HG03520 (cell line): ENCODE results near the gene KRTAP4-5.
"Not testable (repeated sequence)": the region's sequence is repeated elsewhere in the genome, so short reads cannot be mapped to it uniquely, and the experiment has no call there.

ENCODE experiments used
- ATAC-seq: cut with Tn5 transposase; IDR thresholded peaks from one replicate; pipeline ENCODE4 v1.9.1; 2021; ENCODE audit warnings: mild to moderate bottlenecking, moderate library complexity; ENCODE audit not compliant: unreplicated experiment

Gene KRTAP4-5

DNA sequence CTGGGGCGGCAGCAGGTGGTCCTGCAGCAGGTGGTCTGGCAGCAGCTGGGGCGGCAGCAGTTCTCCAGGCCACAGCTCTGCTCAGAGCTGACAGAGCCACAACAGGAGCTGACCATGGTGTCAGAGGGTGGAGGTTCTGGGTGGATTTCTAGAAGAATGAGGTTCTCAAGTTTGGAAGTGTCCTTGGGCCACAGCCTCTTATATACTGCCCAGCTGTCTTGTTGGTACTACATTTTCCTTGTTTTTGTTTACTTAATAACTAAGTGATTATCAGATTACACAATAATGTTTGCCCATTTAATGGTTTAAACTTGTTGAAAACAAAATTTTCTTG lies at the start of gene KRTAP4-5:
Gene KRTAP4-5, minus strand, starts transcription at position 174 of the 334 bp plus-strand sequence. Its CDS starts 58 bp downstream, at position 116.
- no peak for ATAC-seq

- ATAC-seq, result no peak
Measured at GRCh38 chr17:41196068-41196467, 46.4 kb upstream of the KRTAP4-5 start.

DNA sequence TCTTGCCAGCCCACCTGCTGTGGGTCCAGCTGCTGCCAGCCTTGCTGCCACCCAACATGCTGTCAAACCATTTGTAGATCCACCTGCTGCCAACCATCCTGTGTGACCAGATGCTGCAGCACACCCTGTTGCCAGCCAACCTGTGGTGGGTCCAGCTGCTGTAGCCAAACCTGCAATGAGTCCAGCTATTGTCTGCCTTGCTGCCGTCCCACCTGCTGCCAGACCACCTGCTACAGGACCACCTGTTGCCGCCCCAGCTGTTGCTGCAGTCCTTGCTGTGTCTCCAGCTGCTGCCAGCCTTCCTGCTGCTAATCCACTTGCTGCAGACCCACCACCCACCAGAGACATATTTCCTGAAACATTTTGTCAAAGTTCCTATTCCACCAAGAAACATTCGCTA lies 40.7 kb upstream of the KRTAP4-5 start:
- no peak for ATAC-seq

GRCh38 chr17:41189837-41190318 lies 40.3 kb upstream of the KRTAP4-5 start, which contains the start of gene KRTAP9-1:
Gene KRTAP9-1, plus strand, starts transcription at chr17:41189887. Its CDS starts 0 bp downstream, at chr17:41189887.
- ATAC-seq, result not testable (repeated sequence)

GRCh38 chr17:41186872-41187271 lies 37.2 kb upstream of the KRTAP4-5 start:
- no peak for ATAC-seq

DNA sequence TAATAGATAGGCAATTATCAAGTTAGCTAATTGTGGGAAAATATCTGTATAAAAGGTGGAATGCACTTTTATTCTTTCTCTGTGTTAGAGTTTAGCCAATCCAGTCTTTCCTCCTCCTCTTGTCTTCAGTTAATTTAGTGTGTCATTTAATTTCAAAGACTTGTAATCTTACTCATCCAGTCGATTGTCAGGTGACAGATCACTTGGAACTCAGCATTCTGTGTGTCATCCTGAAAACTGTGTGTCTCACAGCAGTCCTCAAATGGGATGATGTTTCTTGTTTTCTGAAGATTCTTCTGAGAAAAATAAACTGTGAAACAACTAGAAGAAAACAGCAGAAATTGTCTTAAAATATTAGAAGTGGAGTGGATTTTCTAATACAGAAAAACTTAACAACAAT lies 35.4 kb upstream of the KRTAP4-5 start:
- ATAC-seq, result no peak

DNA sequence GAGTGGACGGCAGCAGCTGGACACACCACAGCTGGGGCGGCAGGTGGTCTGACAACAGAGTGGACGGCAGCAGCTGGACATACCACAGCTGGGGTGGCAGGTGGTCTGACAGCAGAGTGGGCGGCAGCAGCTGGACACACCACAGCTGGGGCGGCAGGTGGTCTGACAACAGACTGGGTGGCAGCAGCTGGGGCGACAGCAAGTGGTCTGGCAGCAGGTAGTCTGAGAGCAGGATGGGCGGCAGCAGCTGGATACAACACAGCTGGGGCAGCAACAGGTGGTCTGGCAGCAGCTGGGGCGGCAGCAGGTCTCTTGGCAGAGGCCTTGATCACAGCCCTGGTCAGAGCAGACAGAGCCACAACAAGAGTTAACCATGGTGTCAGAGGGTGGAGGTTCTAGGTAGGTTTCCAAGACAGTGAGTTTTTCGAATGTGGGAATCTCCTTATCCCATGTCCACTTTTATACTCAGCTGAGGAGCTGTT lies 34.9 kb upstream of the KRTAP4-5 start, which contains the start of gene KRTAP4-1:
Gene KRTAP4-1, minus strand, starts transcription at position 432 of the 482 bp plus-strand sequence. Its CDS starts 57 bp downstream, at position 375.
- ATAC-seq, result no peak

DNA sequence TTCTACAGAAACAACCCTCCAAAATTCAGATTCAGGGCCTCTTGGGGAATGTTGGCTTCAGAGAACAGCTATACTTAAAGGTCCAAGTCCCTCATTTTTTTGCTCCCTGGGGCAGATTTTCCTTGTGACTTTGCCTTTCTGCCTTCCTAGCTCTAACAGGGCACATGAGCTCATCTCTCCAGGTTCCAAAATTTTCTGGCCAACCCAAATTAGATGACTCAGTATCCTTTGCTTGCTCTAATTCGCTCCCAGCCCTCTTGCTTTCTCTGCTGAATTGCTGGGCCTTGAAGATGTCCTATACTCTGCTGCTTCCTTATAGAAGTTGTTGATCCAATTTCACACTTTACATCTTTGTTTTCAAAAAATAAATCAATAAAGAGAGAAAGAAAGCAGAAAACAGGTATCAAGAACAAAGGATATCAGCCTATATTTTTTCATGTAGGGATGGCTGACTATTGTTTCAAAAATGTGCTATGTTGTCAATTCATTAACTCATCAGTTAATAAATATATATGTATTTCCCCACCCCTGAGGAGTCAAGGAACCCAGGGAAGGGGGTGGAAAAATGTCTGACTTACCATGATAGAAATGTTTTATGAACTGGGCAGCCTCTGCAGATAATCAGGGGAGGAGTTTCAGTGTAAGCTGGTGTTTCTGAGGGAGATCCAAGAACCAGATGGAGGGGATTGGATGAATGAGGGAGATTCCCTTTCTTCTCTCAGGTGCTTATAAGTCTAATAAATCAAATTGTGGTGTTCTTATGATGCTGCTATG lies 29.4 kb upstream of the KRTAP4-5 start:
- ATAC-seq, result no peak

GRCh38 chr17:41178341-41178740 lies 28.7 kb upstream of the KRTAP4-5 start:
- ATAC-seq, result no peak

- ATAC-seq, result no peak
Measured at GRCh38 chr17:41177727-41178271, 28.2 kb upstream of the KRTAP4-5 start, which contains the start of gene KRTAP4-2. Gene KRTAP4-2, minus strand, starts transcription at chr17:41178221. Its CDS starts 57 bp downstream, at chr17:41178164.

- ATAC-seq, result no peak
Measured at GRCh38 chr17:41176744-41177387, 27.2 kb upstream of the KRTAP4-5 start.

- ATAC-seq, result no peak
Measured at GRCh38 chr17:41171886-41172285, 22.3 kb upstream of the KRTAP4-5 start.

DNA sequence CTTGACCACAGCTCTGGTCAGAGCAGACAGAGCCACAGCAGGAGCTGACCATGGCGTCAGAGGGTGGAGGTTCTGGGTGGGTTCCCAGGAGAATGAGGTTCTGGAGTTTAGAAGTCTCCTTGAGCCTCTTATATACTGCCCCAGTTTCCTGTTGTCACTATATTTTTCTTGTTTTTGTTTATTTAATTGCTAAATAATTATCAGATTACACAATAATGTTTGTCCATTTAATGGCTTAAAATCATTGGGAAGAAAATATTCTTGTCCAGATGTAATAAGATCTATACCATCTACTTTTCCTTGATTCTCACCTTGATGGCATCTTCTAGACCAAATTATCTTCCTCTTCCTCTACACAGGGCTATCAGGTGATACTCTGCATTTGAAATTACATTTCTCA lies 18.5 kb upstream of the KRTAP4-5 start, which contains the start of gene KRTAP4-3:
Gene KRTAP4-3, minus strand, starts transcription at position 101 of the 400 bp plus-strand sequence. Its CDS starts 49 bp downstream, at position 52.
- no peak for ATAC-seq

DNA sequence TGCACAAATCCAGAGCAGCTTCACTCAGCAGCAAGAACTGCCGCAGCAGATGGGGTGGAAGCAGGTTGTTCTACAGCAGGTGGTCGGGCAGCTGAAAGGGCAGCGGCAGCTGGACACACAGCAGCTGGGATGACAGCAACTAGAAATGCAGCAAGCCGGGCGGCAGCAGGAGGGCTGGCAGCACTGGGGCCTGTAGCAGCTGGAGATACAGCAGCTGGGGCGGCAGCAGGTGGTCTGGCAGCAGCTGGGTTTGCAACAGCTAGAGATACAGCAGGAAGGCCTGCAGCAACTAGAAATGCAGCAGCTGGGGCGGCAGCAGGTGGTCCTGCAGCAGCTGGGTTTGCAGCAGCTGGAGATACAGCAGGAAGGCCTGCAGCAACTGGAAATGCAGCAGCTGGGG lies 17.9 kb upstream of the KRTAP4-5 start:
- ATAC-seq, result no peak

DNA sequence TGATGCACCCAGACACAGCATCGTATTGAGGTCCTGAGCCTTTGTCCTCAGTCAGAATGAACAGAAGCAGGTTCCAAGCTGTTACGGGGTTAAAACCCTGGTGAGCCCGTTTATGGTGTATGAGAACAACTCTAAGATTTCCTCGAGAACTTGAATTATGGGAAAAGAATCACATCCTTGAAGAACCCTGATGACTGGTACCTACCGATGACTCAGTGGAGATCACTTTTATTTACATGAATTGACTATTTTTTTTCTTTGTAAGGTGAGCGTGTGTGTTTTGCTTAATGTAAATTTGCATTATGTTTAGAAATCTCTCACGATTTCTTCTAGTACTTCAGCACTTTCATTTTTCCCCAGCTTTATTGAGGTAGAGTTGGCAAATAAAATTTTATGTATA lies 14.2 kb upstream of the KRTAP4-5 start:
- no peak for ATAC-seq

- ATAC-seq, result no peak
Measured at GRCh38 chr17:41160648-41161047, 11.0 kb upstream of the KRTAP4-5 start, which contains the start of gene KRTAP4-4. Gene KRTAP4-4, minus strand, starts transcription at chr17:41160748. Its CDS starts 57 bp downstream, at chr17:41160691.

DNA sequence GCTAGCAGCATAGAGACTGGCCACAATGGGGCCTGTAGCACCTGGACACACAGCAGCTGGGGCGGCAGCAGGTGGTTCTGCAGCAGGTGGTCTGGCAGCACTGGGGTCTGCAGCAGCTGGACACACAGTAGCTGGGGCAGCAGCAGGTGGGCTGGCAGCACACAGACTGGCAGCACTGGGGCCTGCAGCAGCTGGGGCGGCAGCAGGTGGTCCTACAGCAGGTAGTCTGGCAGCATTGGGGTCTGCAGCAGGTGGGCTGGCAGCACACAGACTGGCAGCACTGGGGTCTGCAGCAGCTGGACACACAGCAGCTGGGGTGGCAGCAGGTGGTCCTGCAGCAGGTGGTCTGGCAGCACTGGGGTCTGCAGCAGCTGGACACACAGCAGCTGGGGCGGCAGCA lies 10.6 kb upstream of the KRTAP4-5 start:
- not testable (repeated sequence) for ATAC-seq

GRCh38 chr17:41153856-41154255 lies 4.2 kb upstream of the KRTAP4-5 start:
- no peak for ATAC-seq

- no peak for ATAC-seq
Measured at GRCh38 chr17:41151525-41151924, 1.9 kb upstream of the KRTAP4-5 start.

DNA sequence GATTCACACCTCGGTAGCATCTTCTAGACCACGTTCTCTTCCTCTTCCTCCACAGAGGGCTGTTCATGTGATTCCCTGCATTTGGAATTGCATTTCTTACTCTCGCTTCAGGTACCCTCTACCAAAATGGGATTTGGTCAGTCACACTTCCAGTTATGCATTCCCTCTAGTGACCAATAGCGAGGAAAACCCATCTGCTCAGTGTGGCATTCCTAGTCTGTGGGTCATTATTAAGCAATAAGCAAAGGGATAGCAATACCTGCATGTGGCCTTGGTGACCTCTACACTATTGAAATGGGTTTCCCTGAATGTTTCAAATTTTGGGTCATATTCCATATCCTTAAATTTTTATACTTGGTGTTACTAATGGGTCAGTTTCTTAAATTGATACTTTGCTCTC lies 401 bp upstream of the KRTAP4-5 start:
- ATAC-seq, result no peak

- not testable (repeated sequence) for ATAC-seq
Measured at GRCh38 chr17:41148971-41149651, 514 bp downstream of the KRTAP4-5 start.
